Uterus (tissue), 2 donors: Measurements from ENCODE around the gene KLF13.

Experiments
- CTCF ChIP-seq, 4 experiments: fragments of 200-600 bp in 2 of 4; fragments of 450-650 bp in 2 of 4; sonication (generic) in 2 of 4; IDR thresholded peaks; one replicate each; pipeline ENCODE4 v1.5.1; 2016 to 2019; ENCODE audit warnings: antibody characterized with exemption in 4 of 4, mild to moderate bottlenecking in 2 of 4, moderate library complexity in 1 of 4
- POLR2A ChIP-seq, 2 donors: fragments of 450-650 bp; IDR thresholded peaks; one replicate each; pipeline ENCODE4 v1.6.1; 2016; ENCODE audit warnings: antibody characterized with exemption in 2 of 2, mild to moderate bottlenecking in 1 of 2, moderate library complexity in 1 of 2

GRCh38 chr15:31374986-31375385, 48.4 kb downstream of the KLF13 start:
- TF ChIP-seq CTCF (IDR thresholded peaks at IDR 0.05): no peak
- no peak for TF ChIP-seq POLR2A (IDR thresholded peaks at IDR 0.05)
